Upper lobe of right lung (tissue), 1 donor: ENCODE measurements around the gene TLN1. TPM values are rescaled to one million over a fixed set of nuclear protein-coding genes. Genes with fewer than 3 reads are reported as not detected.

Experiments
- ATAC-seq: fragments of 200-7000 bp; cut with Tn5 transposase; one replicate; pipeline ENCODE4 v1.9.1; 2020; ENCODE audit warnings: mild to moderate bottlenecking, moderate library complexity
- DNase-seq: peaks from one replicate; pipeline ENCODE4 v3.0.0-alpha.2; 2020
- H3K27ac ChIP-seq: fragments of 200-600 bp; one replicate; pipeline ENCODE4 v1.8.0; 2022
- H3K27me3 ChIP-seq: fragments of 200-600 bp; one replicate; pipeline ENCODE4 v1.8.0; 2022; ENCODE audit warnings: mild to moderate bottlenecking
- H3K36me3 ChIP-seq: fragments of 200-600 bp; one replicate; pipeline ENCODE4 v1.8.0; 2022
- H3K4me1 ChIP-seq: fragments of 200-600 bp; one replicate; pipeline ENCODE4 v1.8.0; 2022
- H3K4me3 ChIP-seq: fragments of 200-600 bp; one replicate; pipeline ENCODE4 v1.8.0; 2022; ENCODE audit warnings: mild to moderate bottlenecking
- H3K9me3 ChIP-seq: fragments of 200-600 bp; one replicate; pipeline ENCODE4 v1.8.0; 2022
- CTCF ChIP-seq: fragments of 200-600 bp; IDR thresholded peaks from one replicate; pipeline ENCODE4 v1.8.0; 2022; ENCODE audit warnings: antibody characterized with exemption
- intact Hi-C: fragments of 100-400 bp; cut with DNase I; formaldehyde crosslinking; loops from one replicate; pipeline ENCODE4 v1.11.0; 2022
- total RNA-seq: library from RNA; stranded (reverse); fragmentation: NEBNext Ultra II Directional; extraction: Animal tissue kit (Norgen Biotek cat#: 25700); gene quantifications from one replicate; pipeline ENCODE4 v1.2.1, GENCODE V29; 2021
- donor health status: DM: no; HTN: yes; CAD: no; lungs with severe emphysema.

The TLN1 gene
- total RNA-seq, 1 donor from 2014 or later = 439 TPM

GRCh38 chr9:35732800-35733541 lies 976 bp upstream of the TLN1 start:
- Histone ChIP-seq H3K36me3 (peaks cover 40% of the 10 kb centered on the region), H3K27ac (peak overlapping the region; percentile 96), H3K4me1 (peaks cover 46% of the 10 kb centered on the region), H3K4me3 (peak overlapping the region; percentile 64), H3K27me3 (no peaks in the 10 kb centered on the region), H3K9me3 (no peaks in the 10 kb centered on the region)
- DNase-seq = no peak
- intact Hi-C loops = no loop called here
- TF ChIP-seq CTCF = no peak
- no peak for ATAC-seq

- Histone ChIP-seq H3K36me3 (peaks cover 27% of the 10 kb centered on the region), H3K27ac (peak overlapping the region; percentile 96), H3K4me3 (peak overlapping the region; percentile 64), H3K27me3 (no peaks in the 10 kb centered on the region), H3K4me1 (peaks cover 59% of the 10 kb centered on the region), H3K9me3 (no peaks in the 10 kb centered on the region)
- DNase-seq (no peak), ATAC-seq (no peak)
- intact Hi-C loops = no loop called here
- no peak for TF ChIP-seq CTCF
These were observed 395 bp downstream of the TLN1 start for GRCh38 chr9:35731415-35732184.

- Histone ChIP-seq H3K4me1 (peaks cover 65% of the 10 kb centered on the region), H3K27ac (peak overlapping the region; percentile 96), H3K36me3 (peaks cover 24% of the 10 kb centered on the region), H3K9me3 (no peaks in the 10 kb centered on the region), H3K4me3 (peak overlapping the region; percentile 64), H3K27me3 (no peaks in the 10 kb centered on the region)
- no peak for TF ChIP-seq CTCF
- DNase-seq (no peak), ATAC-seq (no peak)
- intact Hi-C loops = no loop called here
These were observed 1.5 kb downstream of the TLN1 start for GRCh38 chr9:35730486-35730854.

- H3K27ac ChIP-seq = peak overlapping the region; percentile 96
- peak; percentile 45 for TF ChIP-seq CTCF
- peak overlapping the region; percentile 64 for H3K4me3 ChIP-seq
- DNase-seq (peak; percentile 80), ATAC-seq (peak; percentile 13)
- H3K4me1 ChIP-seq = peaks cover 65% of the 10 kb centered on the region
- intact Hi-C loops = no loop called here
- no peaks in the 10 kb centered on the region for H3K9me3 ChIP-seq
- no peaks in the 10 kb centered on the region for H3K27me3 ChIP-seq
- peaks cover 24% of the 10 kb centered on the region for H3K36me3 ChIP-seq
These were observed 2.1 kb downstream of the TLN1 start for GRCh38 chr9:35729700-35730485.

- DNase-seq = no peak
- H3K4me1 ChIP-seq = peaks cover 64% of the 10 kb centered on the region
- intact Hi-C loops = no loop called here
These were observed 2.9 kb downstream of the TLN1 start for GRCh38 chr9:35729101-35729500.

More at GRCh38 chr9:35729101-35729500, 2.9 kb downstream of the TLN1 start:
- no peaks in the 10 kb centered on the region for H3K27me3 ChIP-seq
- H3K9me3 ChIP-seq = no peaks in the 10 kb centered on the region
- peaks cover 24% of the 10 kb centered on the region for H3K36me3 ChIP-seq
- ATAC-seq = no peak
- no peak for TF ChIP-seq CTCF
- peak overlapping the region; percentile 64 for H3K4me3 ChIP-seq
- H3K27ac ChIP-seq = peak overlapping the region; percentile 96
